ENCODE results near the gene FAM20A. TPM values are rescaled to one million over a fixed set of nuclear protein-coding genes. Genes with fewer than 3 reads are reported as not detected.
A peak's percentile ranks its signal among the peaks of the same experiment; 100 is the strongest.

The FAM20A gene
- total RNA-seq, 1 donor from 2014 or later, result 2.9 TPM

DNA sequence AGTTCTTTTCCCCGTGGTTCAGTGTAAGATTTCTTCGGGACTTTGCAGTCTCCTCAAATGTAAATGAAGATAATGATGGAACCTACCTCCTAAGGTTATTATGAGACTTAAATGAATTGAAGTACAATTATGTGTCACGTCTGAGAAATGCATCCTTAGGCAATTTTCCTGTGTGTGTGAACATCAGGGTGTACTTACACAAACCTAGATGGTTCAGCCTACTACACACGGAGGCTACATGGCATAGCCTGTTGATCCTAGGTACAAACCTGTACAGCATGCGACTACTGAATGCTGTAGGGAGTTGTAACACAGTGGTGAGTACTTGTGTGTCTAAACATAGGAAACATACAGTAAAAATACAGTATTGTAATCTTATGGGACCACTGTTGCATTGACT, 1.1 kb upstream of the FAM20A start:
- TF ChIP-seq, protein P1, sequence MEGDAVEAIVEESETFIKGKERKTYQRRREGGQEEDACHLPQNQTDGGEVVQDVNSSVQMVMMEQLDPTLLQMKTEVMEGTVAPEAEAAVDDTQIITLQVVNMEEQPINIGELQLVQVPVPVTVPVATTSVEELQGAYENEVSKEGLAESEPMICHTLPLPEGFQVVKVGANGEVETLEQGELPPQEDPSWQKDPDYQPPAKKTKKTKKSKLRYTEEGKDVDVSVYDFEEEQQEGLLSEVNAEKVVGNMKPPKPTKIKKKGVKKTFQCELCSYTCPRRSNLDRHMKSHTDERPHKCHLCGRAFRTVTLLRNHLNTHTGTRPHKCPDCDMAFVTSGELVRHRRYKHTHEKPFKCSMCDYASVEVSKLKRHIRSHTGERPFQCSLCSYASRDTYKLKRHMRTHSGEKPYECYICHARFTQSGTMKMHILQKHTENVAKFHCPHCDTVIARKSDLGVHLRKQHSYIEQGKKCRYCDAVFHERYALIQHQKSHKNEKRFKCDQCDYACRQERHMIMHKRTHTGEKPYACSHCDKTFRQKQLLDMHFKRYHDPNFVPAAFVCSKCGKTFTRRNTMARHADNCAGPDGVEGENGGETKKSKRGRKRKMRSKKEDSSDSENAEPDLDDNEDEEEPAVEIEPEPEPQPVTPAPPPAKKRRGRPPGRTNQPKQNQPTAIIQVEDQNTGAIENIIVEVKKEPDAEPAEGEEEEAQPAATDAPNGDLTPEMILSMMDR (IDR thresholded peaks at IDR 0.05; ENCODE audit: borderline replicate concordance), result no peak
- Histone ChIP-seq H3K4me1 (peaks cover 38% of the 10 kb centered on the region), H3K36me3 (no peaks in the 10 kb centered on the region), H3K27ac (replicated peaks) (peak overlapping the region; percentile 79), H3K9me3 (replicated peaks) (peaks cover 5% of the 10 kb centered on the region), H3K4me3 (no peak overlapping the region), H3K27me3 (ENCODE audit: low read depth) (peaks cover 25% of the 10 kb centered on the region)
- intact Hi-C loops (cut with micrococcal nuclease), result no loop called here
- no peak for DNase-seq

DNA sequence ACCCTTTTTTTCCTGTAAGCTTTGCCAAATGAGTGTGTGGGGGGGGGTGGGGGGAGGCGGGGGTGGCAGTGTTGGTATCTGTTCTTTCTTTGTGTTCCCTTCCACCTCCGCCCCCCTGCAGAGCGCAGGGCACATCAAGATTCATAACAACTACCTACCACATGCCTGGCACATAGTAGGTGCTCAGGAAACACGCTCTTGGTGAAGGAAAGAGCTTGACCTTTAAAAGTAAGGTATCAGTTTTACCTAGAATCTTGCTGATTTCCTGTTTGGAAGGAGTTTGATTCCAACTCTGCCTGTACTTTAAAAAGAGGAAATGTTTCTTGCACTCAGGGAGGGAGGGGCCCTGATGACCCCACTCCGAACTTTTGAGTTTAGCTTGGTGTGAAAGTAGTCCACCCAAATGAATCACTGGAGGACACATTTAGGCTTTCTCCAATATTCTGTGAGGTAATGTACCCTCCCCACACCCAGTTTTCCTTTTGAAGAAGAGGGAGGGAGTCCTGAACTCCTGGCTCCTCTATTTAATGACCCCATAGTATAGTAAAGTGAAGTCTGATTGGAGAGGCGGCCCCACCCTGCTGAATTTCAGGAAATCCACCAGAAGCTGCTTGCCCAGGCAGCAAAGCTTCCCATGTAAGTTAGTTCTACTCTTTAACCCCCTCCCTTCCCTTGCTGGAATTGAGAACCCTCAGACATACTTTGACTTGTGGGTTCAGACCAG, 560 bp upstream of the FAM20A start:
- TF ChIP-seq, protein P1 (IDR thresholded peaks at IDR 0.05; ENCODE audit: borderline replicate concordance), result no peak
- Histone ChIP-seq H3K36me3 (no peaks in the 10 kb centered on the region), H3K27me3 (ENCODE audit: low read depth) (peaks cover 25% of the 10 kb centered on the region), H3K27ac (replicated peaks) (peak overlapping the region; percentile 79), H3K4me3 (peak overlapping the region; percentile 83), H3K9me3 (replicated peaks) (no peaks in the 10 kb centered on the region), H3K4me1 (peaks cover 41% of the 10 kb centered on the region)
- DNase-seq, result no peak
- intact Hi-C loops (cut with micrococcal nuclease), result no loop called here

DNA sequence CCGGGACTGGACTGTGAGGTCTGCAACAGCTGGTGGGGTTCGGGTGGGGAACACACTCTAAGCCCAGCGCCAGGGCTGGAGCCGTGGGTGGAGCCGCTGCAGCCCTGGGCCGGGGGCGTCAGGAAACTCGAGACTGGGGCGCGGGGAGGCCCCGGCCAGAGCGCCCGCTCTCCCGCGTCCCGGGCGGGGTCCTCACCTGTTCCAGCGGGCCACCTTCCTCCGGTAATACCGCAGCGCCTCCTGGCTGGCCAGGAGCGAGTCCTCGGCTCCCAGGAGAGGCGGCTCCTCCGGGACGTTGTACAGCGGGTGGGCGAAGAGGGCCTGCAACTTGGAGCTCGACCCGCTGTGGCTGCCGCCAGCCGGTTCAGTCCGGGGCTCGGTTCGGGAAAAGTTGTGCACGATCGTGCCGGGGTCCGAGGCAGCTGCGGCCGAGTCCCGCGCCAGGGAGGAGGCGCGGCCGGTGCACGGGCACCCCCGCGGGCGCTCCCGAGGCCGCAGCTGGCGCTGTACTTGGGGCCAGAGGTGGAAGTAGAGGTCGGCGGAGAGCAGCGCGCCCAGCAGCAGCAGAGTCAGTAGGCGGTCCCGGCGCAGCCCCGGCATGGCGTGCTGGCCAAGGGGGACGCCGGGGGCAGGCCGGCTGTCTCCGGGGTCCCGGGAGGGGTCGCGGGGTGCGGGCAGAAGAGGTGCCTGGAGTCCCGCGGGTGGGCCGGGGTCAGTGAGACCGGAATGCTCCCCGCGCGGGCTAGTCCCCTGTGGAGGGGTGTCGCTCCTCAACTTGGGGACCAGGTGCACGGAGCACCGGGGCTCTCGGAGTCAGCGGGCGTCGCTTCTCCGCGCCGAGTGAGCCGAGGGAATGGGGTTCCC, 868 bp downstream of the FAM20A start:
- peak overlapping the region; percentile 79 for H3K27ac ChIP-seq (replicated peaks)
- peaks cover 51% of the 10 kb centered on the region for H3K4me1 ChIP-seq
- peak overlapping the region; percentile 83 for H3K4me3 ChIP-seq
- peak; percentile 56 for DNase-seq
- H3K27me3 ChIP-seq (ENCODE audit: low read depth), result peaks cover 25% of the 10 kb centered on the region
- no peaks in the 10 kb centered on the region for H3K36me3 ChIP-seq
- intact Hi-C loops (cut with micrococcal nuclease), result no loop called here
- TF ChIP-seq, protein P1 (IDR thresholded peaks at IDR 0.05; ENCODE audit: borderline replicate concordance), result peak; percentile 57
- no peaks in the 10 kb centered on the region for H3K9me3 ChIP-seq (replicated peaks)

DNA sequence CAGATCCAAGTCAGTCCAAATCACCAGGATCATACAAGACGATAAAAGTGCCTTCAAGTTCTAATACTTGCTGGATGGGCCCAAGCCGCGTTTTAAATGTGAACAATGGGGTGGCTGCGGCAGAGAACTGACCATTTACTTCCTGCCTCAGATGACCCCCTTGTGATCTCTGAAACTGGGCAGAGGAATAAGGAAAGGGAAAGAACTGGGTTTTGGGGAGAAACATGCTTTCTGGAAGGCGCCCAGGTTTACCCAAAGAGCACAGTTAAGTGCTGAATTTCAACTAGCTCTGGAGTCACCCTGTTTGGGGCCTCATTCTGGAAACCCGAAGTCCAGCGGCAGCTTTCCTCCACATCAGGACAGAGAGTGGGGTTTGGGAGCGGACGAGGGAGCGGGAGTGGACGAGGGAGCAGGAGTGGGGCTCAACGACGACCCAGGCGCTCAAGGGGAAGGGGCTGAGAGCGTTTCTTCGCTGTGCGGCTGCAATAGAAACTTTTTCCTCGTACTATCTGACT, 1.6 kb downstream of the FAM20A start:
- DNase-seq, result no peak
- H3K4me3 ChIP-seq, result peak overlapping the region; percentile 83
- intact Hi-C loops (cut with micrococcal nuclease), result no loop called here
- H3K27me3 ChIP-seq (ENCODE audit: low read depth), result peaks cover 25% of the 10 kb centered on the region
- TF ChIP-seq, protein P1 (IDR thresholded peaks at IDR 0.05; ENCODE audit: borderline replicate concordance), result no peak
- peaks cover 55% of the 10 kb centered on the region for H3K4me1 ChIP-seq
- no peaks in the 10 kb centered on the region for H3K36me3 ChIP-seq
- no peaks in the 10 kb centered on the region for H3K9me3 ChIP-seq (replicated peaks)
- peak overlapping the region; percentile 79 for H3K27ac ChIP-seq (replicated peaks)

DNA sequence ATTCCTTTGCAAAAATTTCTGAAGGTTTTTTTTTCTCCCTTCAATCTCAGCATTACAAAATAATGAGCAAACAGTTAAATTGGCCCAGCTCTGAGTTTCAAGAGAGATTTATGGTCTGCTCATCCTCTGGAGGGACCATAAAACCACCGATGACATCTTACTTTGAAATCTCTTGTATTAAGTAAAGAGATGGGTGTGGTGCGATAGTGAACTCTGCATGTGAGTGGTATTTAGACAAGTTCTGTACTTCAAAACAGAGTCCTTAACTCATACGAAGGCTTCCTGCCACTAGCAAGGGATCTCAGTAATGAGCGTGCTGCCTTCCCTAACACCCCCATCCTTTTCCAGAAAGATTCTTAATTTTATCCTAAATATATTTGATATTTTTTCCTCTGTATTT, 2.1 kb downstream of the FAM20A start:
- intact Hi-C loops (cut with micrococcal nuclease), result no loop called here
- Histone ChIP-seq H3K4me3 (peak overlapping the region; percentile 83), H3K4me1 (peaks cover 55% of the 10 kb centered on the region), H3K36me3 (no peaks in the 10 kb centered on the region), H3K27ac (replicated peaks) (peak overlapping the region; percentile 79), H3K27me3 (ENCODE audit: low read depth) (peaks cover 25% of the 10 kb centered on the region), H3K9me3 (replicated peaks) (no peaks in the 10 kb centered on the region)
- TF ChIP-seq, protein P1 (IDR thresholded peaks at IDR 0.05; ENCODE audit: borderline replicate concordance), result no peak
- no peak for DNase-seq
